SH-SY5Y (cell line): ENCODE results near the gene KCNN2.

Experiments used
- GATA2 ChIP-seq: IDR thresholded peaks from 2 replicates; pipeline ENCODE4 v1.6.1; 2011; ENCODE audit warnings: mild to moderate bottlenecking, low read depth, low read length
- GATA3 ChIP-seq: IDR thresholded peaks from 2 replicates; pipeline ENCODE4 v1.6.1; 2011; ENCODE audit warnings: low read depth, mild to moderate bottlenecking, low read length, moderate library complexity

Gene KCNN2

GRCh38 chr5:114361724-114362196, at the start of gene KCNN2:
Gene KCNN2 (plus strand): TSS chr5:114362070. CDS start chr5:114362140, 70 bp downstream.
- TF ChIP-seq GATA3 (no peak), GATA2 (no peak)

- no peak for TF ChIP-seq GATA2
- no peak for TF ChIP-seq GATA3
Measured at GRCh38 chr5:114312658-114313057, 49.2 kb upstream of the KCNN2 start.

- TF ChIP-seq GATA3 (no peak), GATA2 (no peak)
Measured at GRCh38 chr5:114314061-114314460, 47.8 kb upstream of the KCNN2 start.

GRCh38 chr5:114316167-114316566, 45.7 kb upstream of the KCNN2 start:
- TF ChIP-seq GATA2 (no peak), GATA3 (no peak)

- no peak for TF ChIP-seq GATA2
- TF ChIP-seq GATA3, result no peak
Measured at GRCh38 chr5:114317751-114318150, 44.1 kb upstream of the KCNN2 start.

GRCh38 chr5:114319236-114319635, 42.6 kb upstream of the KCNN2 start:
- TF ChIP-seq GATA3, result no peak
- TF ChIP-seq GATA2, result no peak

- no peak for TF ChIP-seq GATA3
- no peak for TF ChIP-seq GATA2
Measured at GRCh38 chr5:114319821-114320220, 42.0 kb upstream of the KCNN2 start.

GRCh38 chr5:114324282-114324681, 37.6 kb upstream of the KCNN2 start:
- no peak for TF ChIP-seq GATA2
- TF ChIP-seq GATA3, result no peak

- TF ChIP-seq GATA3 (no peak), GATA2 (no peak)
Measured at GRCh38 chr5:114325541-114325940, 36.3 kb upstream of the KCNN2 start.

- no peak for TF ChIP-seq GATA3
- TF ChIP-seq GATA2, result no peak
Measured at GRCh38 chr5:114327474-114327873, 34.4 kb upstream of the KCNN2 start.

GRCh38 chr5:114327987-114328386, 33.9 kb upstream of the KCNN2 start:
- TF ChIP-seq GATA2 (no peak), GATA3 (no peak)

GRCh38 chr5:114330916-114331531, 30.8 kb upstream of the KCNN2 start:
- TF ChIP-seq GATA2 (no peak), GATA3 (no peak)

- no peak for TF ChIP-seq GATA3
- TF ChIP-seq GATA2, result no peak
Measured at GRCh38 chr5:114332493-114332892, 29.4 kb upstream of the KCNN2 start.

- no peak for TF ChIP-seq GATA2
- TF ChIP-seq GATA3, result no peak
Measured at GRCh38 chr5:114332925-114333324, 28.9 kb upstream of the KCNN2 start.

GRCh38 chr5:114335391-114335790, 26.5 kb upstream of the KCNN2 start:
- no peak for TF ChIP-seq GATA3
- TF ChIP-seq GATA2, result no peak

- TF ChIP-seq GATA3 (no peak), GATA2 (no peak)
Measured at GRCh38 chr5:114339108-114339507, 22.8 kb upstream of the KCNN2 start.
